Measurements from ENCODE around the gene NNT.
"Not testable (repeated sequence)": the region's sequence is repeated elsewhere in the genome, so short reads cannot be mapped to it uniquely, and the experiment has no call there.

NNT gene

DNA sequence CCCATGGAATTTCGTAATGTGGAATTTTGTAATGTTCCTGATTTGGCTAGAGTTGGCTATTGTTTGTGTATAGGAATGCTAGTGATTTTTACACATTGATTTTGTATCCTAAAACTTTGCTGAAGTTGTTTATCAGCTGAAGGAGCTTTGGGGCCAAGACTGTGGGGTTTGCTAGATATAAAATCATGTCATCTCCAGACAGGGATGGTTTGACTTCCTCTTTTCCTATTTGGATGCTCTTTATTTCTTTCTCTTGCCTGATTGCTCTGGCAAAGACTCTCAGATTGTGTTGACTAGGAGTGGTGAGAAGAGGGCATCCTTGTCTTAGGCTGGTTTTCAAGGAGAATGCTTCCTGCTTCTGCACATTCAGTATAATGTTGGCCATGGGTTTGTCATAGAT is 91.0 kb downstream of the NNT start:
- Histone ChIP-seq H3K9me3 (ENCODE audit: insufficient read depth, low read depth, low read length) (peaks cover 13% of the 10 kb centered on the region; the same call in 1 of the 2 replicates), H4K20me1 (ENCODE audit: insufficient read depth, low read length, poor library complexity, severe bottlenecking) (no peaks in the 10 kb centered on the region), H3K4me1 (ENCODE audit: insufficient read depth, low read length, poor library complexity, severe bottlenecking) (no peaks in the 10 kb centered on the region), H3K9me2 (replicated peaks; ENCODE audit: low read depth, low read length) (no peaks in the 10 kb centered on the region), H3K4me3 (ENCODE audit: low read length, poor library complexity, severe bottlenecking) (no peak overlapping the region), H3K36me3 (ENCODE audit: insufficient read depth, low read length) (peaks cover 33% of the 10 kb centered on the region), H3K27me3 (ENCODE audit: insufficient read depth, low read length, poor library complexity, severe bottlenecking) (no peaks in the 10 kb centered on the region), H3K79me2 (ENCODE audit: insufficient read depth, low read length) (peaks cover 41% of the 10 kb centered on the region), H3K4me2 (ENCODE audit: low read depth, low read length, poor library complexity, severe bottlenecking) (no peak overlapping the region), H3F3A (ENCODE audit: low read depth) (no peaks in the 10 kb centered on the region), H2AFZ (ENCODE audit: low read length) (no peak overlapping the region), H3K9ac (ENCODE audit: low read depth, low read length, poor library complexity, severe bottlenecking) (no peak overlapping the region)
- no peak for TF ChIP-seq EZH2phosphoT487 (IDR thresholded peaks at IDR 0.05; ENCODE audit: borderline replicate concordance)
- TF ChIP-seq, protein P1, sequence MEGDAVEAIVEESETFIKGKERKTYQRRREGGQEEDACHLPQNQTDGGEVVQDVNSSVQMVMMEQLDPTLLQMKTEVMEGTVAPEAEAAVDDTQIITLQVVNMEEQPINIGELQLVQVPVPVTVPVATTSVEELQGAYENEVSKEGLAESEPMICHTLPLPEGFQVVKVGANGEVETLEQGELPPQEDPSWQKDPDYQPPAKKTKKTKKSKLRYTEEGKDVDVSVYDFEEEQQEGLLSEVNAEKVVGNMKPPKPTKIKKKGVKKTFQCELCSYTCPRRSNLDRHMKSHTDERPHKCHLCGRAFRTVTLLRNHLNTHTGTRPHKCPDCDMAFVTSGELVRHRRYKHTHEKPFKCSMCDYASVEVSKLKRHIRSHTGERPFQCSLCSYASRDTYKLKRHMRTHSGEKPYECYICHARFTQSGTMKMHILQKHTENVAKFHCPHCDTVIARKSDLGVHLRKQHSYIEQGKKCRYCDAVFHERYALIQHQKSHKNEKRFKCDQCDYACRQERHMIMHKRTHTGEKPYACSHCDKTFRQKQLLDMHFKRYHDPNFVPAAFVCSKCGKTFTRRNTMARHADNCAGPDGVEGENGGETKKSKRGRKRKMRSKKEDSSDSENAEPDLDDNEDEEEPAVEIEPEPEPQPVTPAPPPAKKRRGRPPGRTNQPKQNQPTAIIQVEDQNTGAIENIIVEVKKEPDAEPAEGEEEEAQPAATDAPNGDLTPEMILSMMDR (conservative IDR thresholded peaks at IDR 0.05; ENCODE audit: low read length) = no peak

DNA sequence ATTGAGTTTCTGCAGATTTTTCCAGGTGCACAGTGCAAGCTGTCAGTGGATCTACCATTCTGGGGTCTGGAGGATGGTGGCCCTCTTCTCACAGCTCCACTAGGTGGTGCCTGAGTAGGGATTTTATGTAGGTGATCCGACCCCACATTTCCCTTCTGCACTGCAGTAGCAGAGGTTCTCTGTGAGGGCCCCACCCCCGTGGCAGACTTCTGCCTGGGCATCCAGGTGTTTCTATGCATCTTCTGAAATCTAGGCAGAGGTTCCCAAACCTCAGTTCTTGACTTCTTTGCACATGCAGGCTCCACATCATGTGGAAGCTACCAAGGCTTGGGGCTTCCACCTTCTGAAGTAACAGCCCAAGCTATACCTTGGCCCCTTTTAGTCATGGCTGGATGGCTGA is 93.5 kb downstream of the NNT start:
- not testable (repeated sequence) for H3K4me1 ChIP-seq (ENCODE audit: insufficient read depth, low read length, poor library complexity, severe bottlenecking); H3K9ac ChIP-seq (ENCODE audit: low read depth, low read length, poor library complexity, severe bottlenecking); H4K20me1 ChIP-seq (ENCODE audit: insufficient read depth, low read length, poor library complexity, severe bottlenecking); H3K4me2 ChIP-seq (ENCODE audit: low read depth, low read length, poor library complexity, severe bottlenecking); H3F3A ChIP-seq (ENCODE audit: low read depth); H3K4me3 ChIP-seq (ENCODE audit: low read length, poor library complexity, severe bottlenecking); H2AFZ ChIP-seq (ENCODE audit: low read length); H3K9me2 ChIP-seq (replicated peaks; ENCODE audit: low read depth, low read length); H3K27me3 ChIP-seq (ENCODE audit: insufficient read depth, low read length, poor library complexity, severe bottlenecking)
- peaks cover 13% of the 10 kb centered on the region; the same call in 1 of the 2 replicates for H3K9me3 ChIP-seq (ENCODE audit: insufficient read depth, low read depth, low read length)
- H3K79me2 ChIP-seq (ENCODE audit: insufficient read depth, low read length) = peaks cover 53% of the 10 kb centered on the region
- H3K36me3 ChIP-seq (ENCODE audit: insufficient read depth, low read length) = peaks cover 43% of the 10 kb centered on the region

DNA sequence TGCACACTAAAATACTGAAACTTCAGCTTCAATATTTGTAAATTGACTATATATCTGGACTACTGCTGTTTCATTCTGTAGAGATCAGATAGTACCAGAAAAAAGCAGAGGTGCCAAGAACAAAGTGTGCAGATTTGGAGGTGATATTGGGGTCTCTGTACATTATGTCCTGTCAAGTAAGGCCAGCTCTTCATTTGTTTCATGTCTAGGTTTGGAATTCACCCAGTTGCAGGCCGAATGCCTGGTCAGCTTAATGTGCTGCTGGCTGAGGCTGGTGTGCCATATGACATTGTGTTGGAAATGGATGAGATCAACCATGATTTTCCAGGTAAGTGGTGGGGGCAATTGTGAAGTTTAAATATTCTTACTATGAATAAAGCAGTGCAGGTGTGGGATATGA is 96.9 kb downstream of the NNT start:
- Histone ChIP-seq H3K27me3 (ENCODE audit: insufficient read depth, low read length, poor library complexity, severe bottlenecking) (no peaks in the 10 kb centered on the region), H2AFZ (ENCODE audit: low read length) (no peak overlapping the region), H3F3A (ENCODE audit: low read depth) (no peaks in the 10 kb centered on the region), H3K9me2 (replicated peaks; ENCODE audit: low read depth, low read length) (no peaks in the 10 kb centered on the region), H3K4me3 (ENCODE audit: low read length, poor library complexity, severe bottlenecking) (no peak overlapping the region), H3K36me3 (ENCODE audit: insufficient read depth, low read length) (peaks cover 65% of the 10 kb centered on the region; the same call in 1 of the 2 replicates), H3K4me2 (ENCODE audit: low read depth, low read length, poor library complexity, severe bottlenecking) (no peak overlapping the region), H4K20me1 (ENCODE audit: insufficient read depth, low read length, poor library complexity, severe bottlenecking) (no peaks in the 10 kb centered on the region), H3K79me2 (ENCODE audit: insufficient read depth, low read length) (peaks cover 28% of the 10 kb centered on the region; the same call in 1 of the 2 replicates), H3K9me3 (ENCODE audit: insufficient read depth, low read depth, low read length) (peaks cover 12% of the 10 kb centered on the region; the same call in 1 of the 2 replicates), H3K9ac (ENCODE audit: low read depth, low read length, poor library complexity, severe bottlenecking) (no peak overlapping the region), H3K4me1 (ENCODE audit: insufficient read depth, low read length, poor library complexity, severe bottlenecking) (peaks cover 3% of the 10 kb centered on the region)
- TF ChIP-seq, protein P1 (conservative IDR thresholded peaks at IDR 0.05; ENCODE audit: low read length) = no peak
- no peak for TF ChIP-seq EZH2phosphoT487 (IDR thresholded peaks at IDR 0.05; ENCODE audit: borderline replicate concordance)

DNA sequence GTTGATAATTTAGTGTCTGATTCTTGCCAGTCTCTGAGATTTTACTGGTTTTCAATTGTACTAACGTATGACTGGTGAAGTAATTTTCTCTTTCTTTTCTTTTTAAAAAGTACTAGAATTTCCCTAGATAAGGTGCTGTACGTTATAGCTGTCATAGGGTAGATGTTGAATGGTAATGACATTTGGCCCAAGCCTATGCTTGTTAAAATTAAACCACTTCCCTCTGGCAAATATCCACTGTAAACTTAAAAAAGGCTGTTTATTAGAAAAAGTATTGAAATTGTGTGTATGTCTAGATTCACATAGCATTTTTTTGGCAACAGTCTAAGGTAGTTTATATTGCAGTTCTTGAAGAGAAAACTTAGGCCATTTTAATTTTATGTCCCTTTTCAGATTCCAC is 97.6 kb downstream of the NNT start:
- TF ChIP-seq EZH2phosphoT487 (IDR thresholded peaks at IDR 0.05; ENCODE audit: borderline replicate concordance) = no peak
- TF ChIP-seq, protein P1 (conservative IDR thresholded peaks at IDR 0.05; ENCODE audit: low read length) = no peak
- Histone ChIP-seq H3K27me3 (ENCODE audit: insufficient read depth, low read length, poor library complexity, severe bottlenecking) (no peaks in the 10 kb centered on the region), H3K9me2 (replicated peaks; ENCODE audit: low read depth, low read length) (no peaks in the 10 kb centered on the region), H3K4me3 (ENCODE audit: low read length, poor library complexity, severe bottlenecking) (no peak overlapping the region), H3K9me3 (ENCODE audit: insufficient read depth, low read depth, low read length) (peaks cover 5% of the 10 kb centered on the region; the same call in 1 of the 2 replicates), H3K79me2 (ENCODE audit: insufficient read depth, low read length) (peaks cover 21% of the 10 kb centered on the region; the same call in 1 of the 2 replicates), H2AFZ (ENCODE audit: low read length) (no peak overlapping the region), H3K4me2 (ENCODE audit: low read depth, low read length, poor library complexity, severe bottlenecking) (no peak overlapping the region), H3K4me1 (ENCODE audit: insufficient read depth, low read length, poor library complexity, severe bottlenecking) (peaks cover 3% of the 10 kb centered on the region), H3K36me3 (ENCODE audit: insufficient read depth, low read length) (peaks cover 65% of the 10 kb centered on the region; the same call in 1 of the 2 replicates), H4K20me1 (ENCODE audit: insufficient read depth, low read length, poor library complexity, severe bottlenecking) (no peaks in the 10 kb centered on the region), H3F3A (ENCODE audit: low read depth) (no peaks in the 10 kb centered on the region), H3K9ac (ENCODE audit: low read depth, low read length, poor library complexity, severe bottlenecking) (no peak overlapping the region)

Measured in Loucy (cell line).